HG03342 (cell line): ENCODE measurements around the gene CYB561D2.

Experiments
- ATAC-seq: cut with Tn5 transposase; IDR thresholded peaks from one replicate; pipeline ENCODE4 v1.9.1; 2021; ENCODE audit warnings: mild to moderate bottlenecking, moderate library complexity; ENCODE audit not compliant: unreplicated experiment

The CYB561D2 gene

DNA sequence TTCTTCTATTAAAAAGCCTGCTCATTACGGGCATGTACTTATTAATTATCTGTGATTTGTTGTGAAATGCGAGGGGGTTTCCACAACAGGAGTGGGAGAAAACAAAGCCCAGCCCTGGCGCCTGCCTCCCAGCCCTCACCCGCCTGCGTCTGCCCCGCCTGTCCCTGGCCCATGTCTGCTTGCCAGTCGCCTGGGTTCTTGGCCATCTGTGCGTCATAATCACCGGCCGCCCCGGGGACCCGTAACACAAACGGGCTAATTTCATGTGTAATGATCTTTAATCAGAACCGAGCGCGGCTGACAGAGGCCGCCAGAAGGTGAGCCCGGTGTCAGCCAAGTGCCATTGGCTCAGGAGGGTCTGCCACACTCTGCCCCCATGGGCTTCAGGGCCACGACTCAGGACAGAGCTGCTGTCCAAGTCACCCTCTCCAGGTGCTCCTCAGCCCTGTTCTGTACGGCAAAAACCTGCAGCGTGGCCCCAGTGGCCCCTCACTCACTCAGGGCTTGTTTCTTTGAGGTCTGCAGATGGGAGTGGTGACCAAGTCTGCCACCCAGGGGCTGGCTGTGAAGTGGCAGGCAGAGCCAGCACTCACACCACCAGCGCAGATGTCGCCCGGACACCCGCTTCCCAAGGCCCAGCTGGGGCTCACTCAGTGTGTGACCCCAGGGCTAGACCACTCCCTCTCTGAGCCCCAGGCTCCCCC lies 37.5 kb downstream of the CYB561D2 start:
- no peak for ATAC-seq

GRCh38 chr3:50388720-50389413 lies 38.2 kb downstream of the CYB561D2 start:
- ATAC-seq: no peak

DNA sequence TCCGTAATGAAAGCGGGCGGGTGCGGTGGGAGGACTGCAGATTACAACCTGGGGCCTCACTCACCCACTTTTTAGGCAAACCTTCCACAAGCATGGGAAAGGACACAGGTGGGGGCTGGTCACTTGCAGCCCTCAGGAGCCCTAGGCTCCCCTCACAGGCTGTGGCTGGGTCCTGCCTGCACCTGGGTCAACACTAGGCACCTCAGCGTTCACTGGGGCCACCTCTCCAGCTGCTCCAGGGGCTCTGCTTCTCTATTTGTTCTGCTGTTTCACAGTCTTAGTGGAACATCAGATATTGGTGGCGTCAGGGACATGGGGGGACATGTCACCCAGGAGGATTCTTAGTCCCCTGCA lies 38.7 kb downstream of the CYB561D2 start:
- no peak for ATAC-seq

DNA sequence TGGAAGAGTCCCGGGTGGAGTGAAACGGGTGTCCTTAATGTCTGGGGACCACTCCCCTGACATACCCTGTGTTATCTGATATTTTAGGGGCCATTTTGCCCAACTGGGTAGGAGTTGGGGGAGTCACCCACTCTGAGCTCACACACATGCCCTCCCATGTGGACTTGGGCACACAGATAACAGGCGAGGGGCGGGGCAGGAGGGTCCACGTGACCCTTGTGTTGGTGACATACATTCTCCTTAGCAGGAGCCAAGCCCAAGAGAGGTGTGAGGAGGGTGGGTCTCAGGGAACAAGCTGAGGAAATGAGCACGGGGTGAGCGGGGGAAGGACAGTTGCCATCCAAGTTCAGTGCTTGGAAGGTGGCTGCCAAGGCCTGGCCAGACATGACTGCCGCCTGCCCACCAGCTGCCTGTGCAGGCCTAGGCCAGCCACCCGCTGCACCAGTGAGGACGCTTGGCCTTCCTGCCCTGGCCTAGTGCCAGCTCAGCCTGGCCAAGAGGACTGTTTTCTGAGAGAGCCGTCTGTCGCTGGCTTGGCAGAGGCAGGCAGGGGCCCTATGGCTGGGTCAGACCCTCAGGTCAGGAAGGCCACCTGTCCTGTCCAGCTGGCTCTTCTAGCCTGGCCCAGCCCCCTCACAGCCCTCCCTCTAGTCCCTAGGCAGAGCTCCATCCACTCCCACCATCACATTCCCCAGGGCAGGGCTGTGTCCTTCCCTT lies 40.0 kb downstream of the CYB561D2 start:
- no peak for ATAC-seq

DNA sequence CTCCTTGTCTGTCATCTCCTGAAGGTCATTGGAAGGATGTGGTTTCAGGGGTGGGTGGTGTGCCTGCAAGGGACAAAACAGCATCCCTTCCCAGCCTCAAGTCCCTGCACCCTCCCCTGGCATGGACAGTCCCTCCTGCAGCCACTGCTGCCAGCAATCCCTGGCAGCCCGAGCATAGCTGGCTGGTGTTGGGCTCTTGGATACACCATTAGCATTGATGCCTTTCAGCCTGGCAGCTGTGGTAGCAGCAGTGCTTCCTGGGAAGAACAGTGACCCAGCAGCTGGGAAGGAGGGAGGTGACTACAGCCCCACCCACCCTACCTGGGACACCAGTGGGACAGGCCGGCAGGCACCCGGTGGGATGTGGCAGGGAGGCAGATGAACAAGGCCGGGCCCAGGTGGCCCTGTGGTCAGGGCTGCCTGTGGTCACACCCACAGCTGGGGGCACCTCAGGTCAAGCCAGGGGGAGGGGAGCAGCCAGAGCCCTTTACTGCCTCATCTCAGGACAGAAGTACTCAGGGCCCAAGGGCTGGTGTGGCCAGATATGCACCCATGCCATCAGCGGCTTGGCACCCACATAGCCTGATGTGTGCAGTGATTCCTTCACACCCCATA lies 41.5 kb downstream of the CYB561D2 start:
- no peak for ATAC-seq

DNA sequence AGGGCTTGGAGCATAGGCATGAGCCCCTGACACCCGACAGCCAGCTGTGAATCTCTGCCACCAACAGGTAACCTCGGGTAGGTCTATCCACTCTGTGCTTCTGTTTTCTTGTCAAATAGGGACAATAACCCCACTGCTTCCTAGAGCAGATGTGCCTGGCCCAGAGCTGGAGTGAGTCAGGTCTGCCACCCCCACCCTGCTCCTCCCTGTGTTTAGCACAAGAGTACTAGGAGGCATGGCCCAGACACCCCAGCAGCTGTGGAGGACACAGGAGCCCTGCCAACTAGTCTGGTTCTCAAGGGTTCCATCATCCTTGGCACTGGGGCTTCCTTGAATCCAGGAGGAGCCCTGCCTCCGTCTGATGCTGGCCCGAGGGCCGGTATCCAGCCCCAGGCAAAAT lies 42.4 kb downstream of the CYB561D2 start:
- no peak for ATAC-seq

DNA sequence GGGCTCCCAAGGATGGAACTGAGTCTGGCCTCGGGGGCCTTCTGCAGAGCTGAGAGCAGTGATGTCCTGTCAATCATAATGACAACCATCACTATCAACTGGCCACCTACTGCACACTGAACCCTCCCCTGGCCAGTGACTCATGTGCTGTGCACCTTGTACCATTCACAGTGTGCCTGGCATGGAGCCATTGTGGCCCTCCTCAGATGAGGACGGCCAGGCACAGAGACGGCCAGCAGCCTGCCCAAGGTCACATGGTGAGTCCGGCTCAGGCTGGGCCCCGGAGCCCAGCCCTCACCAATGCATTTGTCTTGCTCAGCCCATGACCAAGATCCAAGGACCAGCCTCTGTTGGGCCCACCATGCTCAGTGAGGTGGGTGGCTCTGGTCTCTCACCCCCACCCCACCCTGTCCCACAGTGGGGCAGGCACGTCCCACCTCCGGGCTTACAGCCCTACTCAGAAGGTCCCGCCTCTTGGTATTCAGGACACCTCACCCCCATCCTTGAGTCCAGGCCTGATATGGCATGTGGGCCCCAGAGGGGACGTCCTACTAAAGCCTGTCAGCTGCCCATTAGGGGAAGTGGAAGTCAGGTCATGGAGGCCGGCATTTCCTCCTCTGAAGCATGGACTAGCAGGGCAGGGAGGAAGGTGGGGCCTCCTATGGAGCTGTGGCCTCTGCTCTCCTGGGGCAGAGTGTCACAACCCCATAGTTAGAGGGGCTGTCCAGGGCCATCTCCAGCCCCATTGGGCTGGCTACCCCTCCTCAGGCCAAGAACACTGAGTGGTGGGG lies 44.6 kb downstream of the CYB561D2 start:
- no peak for ATAC-seq

- ATAC-seq: no peak
These were observed 45.8 kb downstream of the CYB561D2 start for GRCh38 chr3:50396502-50396901.

- no peak for ATAC-seq
These were observed 51.4 kb downstream of the CYB561D2 start for GRCh38 chr3:50401978-50402595.
